Activated gamma-delta T cell treated with anti-CD3 and anti-CD28 coated beads, Interleukin-2, amount 50 U/mL, for 16 hours (primary cell): ENCODE measurements around the gene ASIC1.
A peak's percentile ranks its signal among the peaks of the same experiment; 100 is the strongest.

Experiments used
- DNase-seq: peaks from one replicate; pipeline ENCODE4 v3.0.0-alpha.2; 2020; ENCODE audit warnings: low read depth

The ASIC1 gene

GRCh38 chr12:50041062-50041860, 16.1 kb upstream of the ASIC1 start:
- no peak for DNase-seq

- no peak for DNase-seq
These were observed 15.4 kb upstream of the ASIC1 start for GRCh38 chr12:50041962-50042361.

GRCh38 chr12:50042693-50043092, 14.7 kb upstream of the ASIC1 start:
- no peak for DNase-seq

GRCh38 chr12:50043308-50043707, 14.1 kb upstream of the ASIC1 start:
- no peak for DNase-seq

- no peak for DNase-seq
These were observed 13.5 kb upstream of the ASIC1 start for GRCh38 chr12:50043854-50044253.

- DNase-seq, result no peak
These were observed 9.6 kb upstream of the ASIC1 start for GRCh38 chr12:50047693-50048250.

- DNase-seq, result no peak
These were observed 7.9 kb upstream of the ASIC1 start for GRCh38 chr12:50049254-50050118.

GRCh38 chr12:50050119-50050385, 7.3 kb upstream of the ASIC1 start:
- DNase-seq, result no peak

GRCh38 chr12:50050410-50051098, 6.8 kb upstream of the ASIC1 start:
- no peak for DNase-seq

GRCh38 chr12:50051101-50051806, 6.1 kb upstream of the ASIC1 start:
- no peak for DNase-seq

- DNase-seq, result no peak
These were observed 4.9 kb upstream of the ASIC1 start for GRCh38 chr12:50052544-50052943.

GRCh38 chr12:50052964-50053363, 4.4 kb upstream of the ASIC1 start:
- no peak for DNase-seq

GRCh38 chr12:50053583-50053982, 3.8 kb upstream of the ASIC1 start:
- DNase-seq, result no peak

GRCh38 chr12:50055831-50056638, 1.4 kb upstream of the ASIC1 start:
- DNase-seq, result peak; percentile 34

- no peak for DNase-seq
These were observed 788 bp upstream of the ASIC1 start for GRCh38 chr12:50056639-50056976.

- no peak for DNase-seq
These were observed 687 bp downstream of the ASIC1 start for GRCh38 chr12:50057896-50058670.

GRCh38 chr12:50058743-50059312, 1.4 kb downstream of the ASIC1 start:
- DNase-seq, result no peak

- DNase-seq, result peak; percentile 53
These were observed 2.2 kb downstream of the ASIC1 start for GRCh38 chr12:50059440-50060119.

- no peak for DNase-seq
These were observed 2.7 kb downstream of the ASIC1 start for GRCh38 chr12:50060120-50060468.

- no peak for DNase-seq
These were observed 3.8 kb downstream of the ASIC1 start for GRCh38 chr12:50061171-50061570.
